ENCODE results near the gene MAP2K7.

Gene MAP2K7

DNA sequence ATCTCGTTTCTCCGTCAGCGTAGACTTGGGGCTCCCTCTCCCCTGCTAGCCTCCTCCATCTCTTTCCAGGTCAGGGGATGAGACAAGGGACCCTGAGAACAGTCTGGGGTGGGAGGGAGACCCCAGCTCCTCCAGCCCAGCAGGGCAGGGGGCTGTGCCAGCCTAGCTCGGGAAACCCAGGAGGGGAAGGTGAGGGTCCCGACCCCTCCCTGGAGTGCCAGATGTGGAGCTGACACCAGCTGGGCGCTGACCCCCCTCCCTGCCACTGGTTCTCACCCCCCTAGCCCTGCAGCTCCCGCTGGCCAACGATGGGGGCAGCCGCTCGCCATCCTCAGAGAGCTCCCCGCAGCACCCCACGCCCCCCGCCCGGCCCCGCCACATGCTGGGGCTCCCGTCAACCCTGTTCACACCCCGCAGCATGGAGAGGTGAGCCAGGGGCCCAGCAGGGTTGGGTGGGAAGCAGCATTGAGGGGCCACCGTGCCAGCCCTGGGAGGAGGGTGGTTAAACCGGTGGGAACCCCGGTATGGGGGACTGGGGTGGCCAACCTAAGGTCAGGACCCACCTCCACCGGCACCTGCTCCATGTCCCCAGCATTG is 5.9 kb downstream of the MAP2K7 start:
- DNase-seq (ENCODE audit: low read depth), result no peak
- TF ChIP-seq, protein P1, sequence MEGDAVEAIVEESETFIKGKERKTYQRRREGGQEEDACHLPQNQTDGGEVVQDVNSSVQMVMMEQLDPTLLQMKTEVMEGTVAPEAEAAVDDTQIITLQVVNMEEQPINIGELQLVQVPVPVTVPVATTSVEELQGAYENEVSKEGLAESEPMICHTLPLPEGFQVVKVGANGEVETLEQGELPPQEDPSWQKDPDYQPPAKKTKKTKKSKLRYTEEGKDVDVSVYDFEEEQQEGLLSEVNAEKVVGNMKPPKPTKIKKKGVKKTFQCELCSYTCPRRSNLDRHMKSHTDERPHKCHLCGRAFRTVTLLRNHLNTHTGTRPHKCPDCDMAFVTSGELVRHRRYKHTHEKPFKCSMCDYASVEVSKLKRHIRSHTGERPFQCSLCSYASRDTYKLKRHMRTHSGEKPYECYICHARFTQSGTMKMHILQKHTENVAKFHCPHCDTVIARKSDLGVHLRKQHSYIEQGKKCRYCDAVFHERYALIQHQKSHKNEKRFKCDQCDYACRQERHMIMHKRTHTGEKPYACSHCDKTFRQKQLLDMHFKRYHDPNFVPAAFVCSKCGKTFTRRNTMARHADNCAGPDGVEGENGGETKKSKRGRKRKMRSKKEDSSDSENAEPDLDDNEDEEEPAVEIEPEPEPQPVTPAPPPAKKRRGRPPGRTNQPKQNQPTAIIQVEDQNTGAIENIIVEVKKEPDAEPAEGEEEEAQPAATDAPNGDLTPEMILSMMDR (IDR thresholded peaks at IDR 0.05; ENCODE audit: low read depth, low read length, missing control alignments), result no peak
- H3K4me3 ChIP-seq (ENCODE audit: low read depth, low read length), result no peak overlapping the region

DNA sequence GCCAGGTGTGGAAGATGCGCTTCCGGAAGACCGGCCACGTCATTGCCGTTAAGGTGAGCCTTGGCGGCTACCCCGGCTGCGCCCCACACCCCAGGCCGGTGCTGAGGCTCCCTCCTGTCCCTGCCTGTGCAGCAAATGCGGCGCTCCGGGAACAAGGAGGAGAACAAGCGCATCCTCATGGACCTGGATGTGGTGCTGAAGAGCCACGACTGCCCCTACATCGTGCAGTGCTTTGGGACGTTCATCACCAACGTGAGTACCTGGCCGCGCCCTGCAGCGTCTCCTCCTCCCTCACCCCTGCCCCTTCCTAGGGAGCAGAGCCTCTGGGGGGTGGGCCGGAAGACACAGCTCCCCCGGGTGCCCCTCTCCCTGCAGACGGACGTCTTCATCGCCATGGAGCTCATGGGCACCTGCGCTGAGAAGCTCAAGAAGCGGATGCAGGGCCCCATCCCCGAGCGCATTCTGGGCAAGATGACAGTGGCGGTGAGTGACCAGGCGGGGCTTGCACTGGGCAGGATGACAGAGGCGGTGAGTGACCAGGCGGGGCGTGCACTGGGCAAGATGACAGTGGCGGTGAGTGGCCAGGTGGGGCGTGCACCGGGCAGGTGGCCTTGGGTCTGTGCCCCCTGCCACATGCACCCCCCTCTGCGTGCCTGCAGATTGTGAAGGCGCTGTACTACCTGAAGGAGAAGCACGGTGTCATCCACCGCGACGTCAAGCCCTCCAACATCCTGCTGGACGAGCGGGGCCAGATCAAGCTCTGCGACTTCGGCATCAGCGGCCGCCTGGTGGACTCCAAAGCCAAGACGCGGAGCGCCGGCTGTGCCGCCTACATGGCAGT is 6.9 kb downstream of the MAP2K7 start:
- H3K4me3 ChIP-seq (ENCODE audit: low read depth, low read length), result no peak overlapping the region
- TF ChIP-seq, protein P1 (IDR thresholded peaks at IDR 0.05; ENCODE audit: low read depth, low read length, missing control alignments), result no peak
- no peak for DNase-seq (ENCODE audit: low read depth)

DNA sequence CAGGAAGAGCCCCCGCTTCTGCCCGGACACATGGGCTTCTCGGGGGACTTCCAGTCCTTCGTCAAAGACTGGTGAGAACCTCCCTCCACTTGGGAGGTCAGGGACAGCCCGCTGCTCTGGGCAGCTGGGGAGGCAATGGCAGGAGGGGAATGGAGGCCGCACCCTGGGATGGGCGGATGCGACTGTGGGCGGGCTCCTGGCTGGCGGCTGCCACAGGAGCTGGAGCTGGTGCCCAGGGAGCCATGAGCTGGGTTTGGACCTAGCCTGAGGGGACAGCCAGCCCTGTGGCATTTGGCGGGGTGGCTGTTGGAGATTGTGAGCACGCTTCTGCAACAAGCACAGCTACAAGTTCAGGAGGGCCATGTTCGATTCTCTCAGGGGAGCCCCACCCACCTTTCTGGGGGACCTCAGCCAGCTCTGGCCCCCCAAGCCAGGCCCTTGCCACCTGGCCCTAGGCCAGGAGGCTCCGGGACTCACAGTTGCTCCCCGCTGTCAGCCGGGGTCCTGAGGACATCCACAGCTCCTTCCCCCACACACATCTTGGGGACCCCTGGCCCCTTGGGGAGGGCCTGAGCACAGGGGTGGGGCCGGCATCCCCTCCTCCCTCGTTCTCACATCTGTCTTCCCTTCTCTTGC is 7.9 kb downstream of the MAP2K7 start:
- TF ChIP-seq, protein P1 (IDR thresholded peaks at IDR 0.05; ENCODE audit: low read depth, low read length, missing control alignments), result no peak
- no peak overlapping the region for H3K4me3 ChIP-seq (ENCODE audit: low read depth, low read length)
- no peak for DNase-seq (ENCODE audit: low read depth)

DNA sequence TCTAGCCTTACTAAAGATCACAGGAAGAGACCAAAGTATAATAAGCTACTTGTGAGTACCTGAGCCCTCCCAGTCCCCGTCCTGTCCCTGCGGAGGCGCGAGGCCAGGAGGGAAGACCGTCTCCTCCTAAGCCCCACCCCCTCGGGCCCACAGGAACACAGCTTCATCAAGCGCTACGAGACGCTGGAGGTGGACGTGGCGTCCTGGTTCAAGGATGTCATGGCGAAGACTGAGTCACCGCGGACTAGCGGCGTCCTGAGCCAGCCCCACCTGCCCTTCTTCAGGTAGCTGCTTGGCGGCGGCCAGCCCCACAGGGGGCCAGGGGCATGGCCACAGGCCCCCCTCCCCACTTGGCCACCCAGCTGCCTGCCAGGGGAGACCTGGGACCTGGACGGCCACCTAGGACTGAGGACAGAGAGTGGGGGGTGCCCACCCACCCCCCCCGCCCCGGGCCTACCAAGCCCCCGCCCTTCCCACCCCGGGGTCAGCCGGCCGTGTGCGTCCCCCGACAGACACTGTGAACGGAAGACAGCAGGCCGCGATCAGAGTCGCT is 8.5 kb downstream of the MAP2K7 start:
- no peak overlapping the region for H3K4me3 ChIP-seq (ENCODE audit: low read depth, low read length)
- TF ChIP-seq, protein P1 (IDR thresholded peaks at IDR 0.05; ENCODE audit: low read depth, low read length, missing control alignments), result no peak
- DNase-seq (ENCODE audit: low read depth), result no peak

DNA sequence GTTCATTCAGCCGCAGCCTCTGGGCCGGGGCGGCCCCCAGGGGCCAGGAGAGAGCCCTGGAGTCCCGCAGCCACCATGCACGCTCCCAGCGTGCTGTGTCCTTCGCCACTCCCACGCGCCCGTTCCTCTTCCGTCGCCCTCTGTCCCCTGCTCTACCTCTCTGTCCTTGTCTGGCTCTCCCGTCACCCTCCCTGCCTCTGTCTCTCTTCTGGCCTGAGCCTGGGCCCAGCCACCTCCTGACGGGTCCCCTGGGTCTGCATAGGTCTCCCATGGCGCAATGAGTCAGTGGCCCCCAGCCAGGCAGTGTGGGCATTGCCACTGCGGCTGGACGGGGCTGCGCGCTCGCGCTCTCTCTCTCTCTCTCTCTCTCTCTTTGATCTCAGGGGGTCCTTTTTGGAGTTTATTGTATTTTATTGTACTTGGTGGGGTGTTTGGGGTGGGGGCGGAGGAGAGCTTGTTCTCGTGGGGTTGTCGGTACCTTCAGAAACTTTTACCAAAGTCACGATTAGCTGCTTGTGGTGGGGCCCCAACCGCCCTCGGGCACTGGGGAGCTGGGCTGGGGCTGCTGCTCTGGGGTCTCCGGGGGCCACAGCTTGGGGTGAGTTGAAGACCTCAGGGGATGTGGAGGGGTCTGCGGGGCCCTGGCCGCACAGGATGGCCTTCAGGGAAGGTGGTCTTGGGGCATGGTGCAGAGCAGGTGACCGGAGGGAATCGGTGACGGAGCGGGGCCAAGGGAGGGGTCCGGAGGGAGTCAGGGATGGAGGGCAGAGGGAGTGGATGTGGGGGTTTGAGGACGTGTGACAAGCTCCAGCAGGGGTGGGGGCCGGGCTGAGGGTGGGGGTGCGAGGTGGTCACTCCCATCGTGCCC is 9.3 kb downstream of the MAP2K7 start:
- TF ChIP-seq, protein P1 (IDR thresholded peaks at IDR 0.05; ENCODE audit: low read depth, low read length, missing control alignments), result no peak
- no peak overlapping the region for H3K4me3 ChIP-seq (ENCODE audit: low read depth, low read length)

DNA sequence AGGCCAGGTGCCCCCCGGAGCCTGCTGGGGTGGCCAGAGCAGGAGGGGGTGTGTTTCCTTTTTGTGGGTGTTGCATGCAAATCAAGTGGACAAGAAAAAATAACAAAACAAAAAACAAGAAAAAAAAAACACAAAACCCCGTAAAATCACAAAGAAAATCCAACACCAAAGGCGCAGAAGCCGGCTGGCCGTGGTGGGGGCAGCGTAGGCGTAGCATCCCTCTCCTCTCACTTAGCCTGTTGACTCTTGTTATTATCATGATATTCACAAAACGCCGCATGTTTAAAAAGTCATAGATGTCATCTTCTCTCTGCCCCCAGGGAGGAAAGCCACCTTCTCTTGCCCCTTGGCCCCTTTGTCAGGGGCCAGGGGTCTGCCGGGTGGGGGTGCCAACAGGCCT is 10.0 kb downstream of the MAP2K7 start:
- TF ChIP-seq, protein P1 (IDR thresholded peaks at IDR 0.05; ENCODE audit: low read depth, low read length, missing control alignments), result no peak
- DNase-seq (ENCODE audit: low read depth), result no peak
- H3K4me3 ChIP-seq (ENCODE audit: low read depth, low read length), result no peak overlapping the region

More for the DNA sequence above, 9.3 kb downstream of the MAP2K7 start:
- DNase-seq (ENCODE audit: low read depth), result no peak

Data from GM12864 (cell line).